H1 (cell line): ENCODE data around the gene SKIDA1. TPM values are rescaled to one million over a fixed set of nuclear protein-coding genes. Genes with fewer than 3 reads are reported as not detected.
"Not testable (repeated sequence)": the region's sequence is repeated elsewhere in the genome, so short reads cannot be mapped to it uniquely, and the experiment has no call there.

Experiments
- CTCF ChIA-PET: fragments of 300-600 bp; sonication (Branson Sonifier 250); formaldehyde crosslinking; loops from one replicate; lab custom pipeline; 2021; ENCODE audit not compliant: partially characterized antibody; lab: Charles Lee
- POLR2A ChIA-PET: fragments of 300-600 bp; sonication (Branson Sonifier 250); formaldehyde crosslinking; loops from one replicate; lab custom pipeline; 2021; ENCODE audit warnings: inconsistent platforms; ENCODE audit not compliant: partially characterized antibody; lab: Charles Lee
- DNase-seq, 2 experiments: peaks; one replicate each; pipeline versions ENCODE4 v3.0.0 to v3.0.0-alpha.2; 2010 to 2022; ENCODE audit warnings: low spot score in 2 of 2, low read depth in 1 of 2, mixed read lengths in 1 of 2
- FAIRE-seq: peaks from 2 replicates; lab custom pipeline; 2011; peaks lifted over from hg19 to GRCh38; lab: Jason Lieb, UNC
- H2AFZ ChIP-seq: 2 replicates; pipeline ENCODE4 v1.8.1; 2012; ENCODE audit warnings: low read length, inconsistent platforms
- H2AK5ac ChIP-seq: 2 replicates; pipeline ENCODE4 v1.6.1; 2013; ENCODE audit warnings: low read depth, low read length
- H2BK120ac ChIP-seq: replicated peaks from 2 replicates; pipeline ENCODE3; 2013; ENCODE audit warnings: low read depth, low read length, inconsistent platforms
- H2BK12ac ChIP-seq: 2 replicates; pipeline ENCODE4 v1.6.1; 2013; ENCODE audit warnings: low read depth, low read length
- H2BK15ac ChIP-seq: 2 replicates; pipeline ENCODE4 v1.6.1; 2013; ENCODE audit warnings: low read length
- H2BK20ac ChIP-seq: 2 replicates; pipeline ENCODE4 v1.6.1; 2013; ENCODE audit warnings: low read length
- H2BK5ac ChIP-seq: 2 replicates; pipeline ENCODE4 v1.6.1; 2013; ENCODE audit warnings: low read depth, low read length
- H3K14ac ChIP-seq: 2 replicates; pipeline ENCODE4 v1.6.1; 2013; ENCODE audit warnings: inconsistent platforms; ENCODE audit not compliant: insufficient read length
- H3K18ac ChIP-seq: 2 replicates; pipeline ENCODE4 v1.6.1; 2013; ENCODE audit warnings: low read length; ENCODE audit errors: extremely low read depth
- H3K23ac ChIP-seq: 2 replicates; pipeline ENCODE4 v1.6.1; 2013; ENCODE audit warnings: inconsistent platforms; ENCODE audit not compliant: insufficient read length
- H3K23me2 ChIP-seq: 2 replicates; pipeline ENCODE4 v1.6.1; 2013; ENCODE audit warnings: low read depth, low read length
- H3K27ac ChIP-seq: 2 replicates; pipeline ENCODE4 v1.6.1; 2011; ENCODE audit warnings: low read depth, low read length, inconsistent platforms
- H3K27me3 ChIP-seq, 4 experiments: replicated peaks in 1 of 4; 1 replicate in 1 of 4; 2 replicates in 3 of 4; pipeline versions ENCODE4 v1.6.1 to v1.8.1; 2011 to 2013; ENCODE audit warnings: low read length in 3 of 4, mild to moderate bottlenecking in 3 of 4, inconsistent platforms in 2 of 4, mixed read lengths in 2 of 4, moderate library complexity in 1 of 4; ENCODE audit not compliant: control insufficient read depth in 3 of 4, insufficient read depth in 3 of 4; ENCODE audit errors: extremely low read depth in 1 of 4
- H3K36me3 ChIP-seq, 4 experiments: 2 replicates each; pipeline versions ENCODE4 v1.6.1 to v1.8.1; 2011 to 2013; ENCODE audit warnings: mild to moderate bottlenecking in 4 of 4, low read length in 3 of 4, moderate library complexity in 2 of 4, control low read depth in 1 of 4, inconsistent platforms in 1 of 4; ENCODE audit not compliant: insufficient read depth in 4 of 4, control insufficient read depth in 2 of 4
- H3K4ac ChIP-seq: replicated peaks from 2 replicates; pipeline ENCODE3; 2013; ENCODE audit warnings: low read length, low read depth, mixed read lengths, inconsistent platforms; ENCODE audit not compliant: insufficient read length
- H3K4me1 ChIP-seq, 4 experiments: replicated peaks in 1 of 4; 1 replicate in 1 of 4; 2 replicates in 3 of 4; pipeline versions ENCODE4 v1.6.1 to v1.8.1; 2011 to 2013; ENCODE audit warnings: low read length in 3 of 4, inconsistent platforms in 2 of 4, mixed read lengths in 1 of 4; ENCODE audit not compliant: insufficient read depth in 4 of 4, control insufficient read depth in 3 of 4
- H3K4me2 ChIP-seq, 2 experiments: 2 replicates each; pipeline versions ENCODE4 v1.6.1 to v1.8.1; 2011 to 2013; ENCODE audit warnings: low read depth in 2 of 2, low read length in 2 of 2, control low read depth in 1 of 2, inconsistent platforms in 1 of 2, mild to moderate bottlenecking in 1 of 2; ENCODE audit not compliant: insufficient read depth in 1 of 2
- H3K4me3 ChIP-seq, 4 experiments: fragments of 200-600, 300-600 bp in 1 of 4; sonication (generic), shearing (Covaris generic), sonication (Bioruptor Twin) in 1 of 4; 2 replicates each; pipeline versions ENCODE4 v1.5.1 to v1.8.1; 2011 to 2016; ENCODE audit warnings: low read length in 4 of 4, low read depth in 3 of 4, control low read depth in 2 of 4, inconsistent platforms in 2 of 4, mild to moderate bottlenecking in 2 of 4, mixed read lengths in 1 of 4, moderate library complexity in 1 of 4; ENCODE audit not compliant: insufficient read depth in 2 of 4; ENCODE audit errors: extremely low read depth in 1 of 4
- H3K56ac ChIP-seq: replicated peaks from 2 replicates; pipeline ENCODE3; 2013; ENCODE audit warnings: low read depth, mild to moderate bottlenecking, mixed read lengths, low read length, inconsistent platforms; ENCODE audit not compliant: insufficient read length
- H3K79me1 ChIP-seq: 2 replicates; pipeline ENCODE4 v1.6.1; 2013; ENCODE audit warnings: low read depth, low read length, control low read depth
- H3K79me2 ChIP-seq, 2 experiments: 2 replicates each; pipeline versions ENCODE4 v1.6.1 to v1.8.1; 2012 to 2013; ENCODE audit warnings: low read length in 2 of 2, mild to moderate bottlenecking in 2 of 2, inconsistent platforms in 1 of 2; ENCODE audit not compliant: insufficient read depth in 2 of 2, control insufficient read depth in 1 of 2
- H3K9ac ChIP-seq, 4 experiments: replicated peaks in 1 of 4; 1 replicate in 1 of 4; 2 replicates in 3 of 4; pipeline versions ENCODE4 v1.6.1 to v1.8.1; 2011 to 2013; ENCODE audit warnings: low read depth in 3 of 4, low read length in 3 of 4, control low read depth in 2 of 4, mild to moderate bottlenecking in 2 of 4, moderate library complexity in 2 of 4, inconsistent platforms in 1 of 4; ENCODE audit errors: extremely low read depth in 1 of 4
- H3K9me3 ChIP-seq, 2 experiments: 2 replicates each; pipeline versions ENCODE4 v1.6.1 to v1.8.1; 2012 to 2013; ENCODE audit warnings: mild to moderate bottlenecking in 2 of 2, moderate library complexity in 2 of 2, control low read depth in 1 of 2, inconsistent platforms in 1 of 2, low read depth in 1 of 2, low read length in 1 of 2, mixed read lengths in 1 of 2; ENCODE audit not compliant: insufficient read depth in 2 of 2
- H4K20me1 ChIP-seq, 2 experiments: replicated peaks in 1 of 2; 2 replicates each; pipeline versions ENCODE3 to v1.8.1; 2011 to 2013; ENCODE audit warnings: inconsistent platforms in 2 of 2, low read length in 2 of 2, mild to moderate bottlenecking in 1 of 2; ENCODE audit not compliant: insufficient read depth in 2 of 2, control insufficient read depth in 1 of 2
- H4K5ac ChIP-seq: 2 replicates; pipeline ENCODE4 v1.6.1; 2013; ENCODE audit warnings: low read length, low read depth, mixed read lengths, inconsistent platforms; ENCODE audit not compliant: insufficient read length
- H4K8ac ChIP-seq: 2 replicates; pipeline ENCODE4 v1.8.0; 2013; ENCODE audit warnings: mild to moderate bottlenecking, moderate library complexity, low read length, inconsistent platforms; ENCODE audit not compliant: insufficient read depth; ENCODE audit errors: extremely low read depth
- H4K91ac ChIP-seq: replicated peaks from 2 replicates; pipeline ENCODE3; 2013; ENCODE audit warnings: low read length, mixed read lengths, inconsistent platforms; ENCODE audit not compliant: insufficient read length
- ASH2L ChIP-seq: fragments of 200-600, 300-600 bp; sonication (generic); IDR thresholded peaks from one replicate; pipeline ENCODE4 v1.7.1; 2017; ENCODE audit warnings: low read length
- RXRA ChIP-seq: IDR thresholded peaks from 2 replicates; pipeline ENCODE4 v1.6.1; 2011; ENCODE audit warnings: low read depth, mild to moderate bottlenecking, low read length, moderate library complexity; ENCODE audit not compliant: insufficient read depth
- SIX5 ChIP-seq: IDR thresholded peaks from 2 replicates; pipeline ENCODE4 v1.6.1; 2011; ENCODE audit warnings: mild to moderate bottlenecking, low read depth, low read length
- SUZ12 ChIP-seq: fragments of 200-600 bp; sonication (generic); IDR thresholded peaks from 2 replicates; pipeline ENCODE4 v1.6.1; 2012; ENCODE audit warnings: mild to moderate bottlenecking, inconsistent platforms, low read length, moderate library complexity, mixed read lengths
- WGBS, 2 experiments: shearing (Covaris generic) in 1 of 2; methylation state at CpG; one replicate each; pipeline versions ENCODE4 v1.1.6 to v1.1.7; 2013 to 2015; ENCODE audit warnings: low lambda C conversion rate in 2 of 2, mixed read lengths in 2 of 2, inconsistent platforms in 1 of 2, low coverage in 1 of 2, missing lambda C conversion rate in 1 of 2; ENCODE audit not compliant: insufficient replicate concordance in 2 of 2, insufficient coverage in 1 of 2, insufficient read length in 1 of 2; ENCODE audit errors: extremely low coverage in 1 of 2, missing lambda C conversion rate in 1 of 2; 5-methylcytosine and 5-hydroxymethylcytosine counted together
- polyA plus RNA-seq, 7 experiments: library from polyadenylated mRNA; depleted of rRNA in 3 of 7; stranded (reverse) in 5 of 7; unstranded in 2 of 7; fragments of >200 nt in 5 of 7; fragments of 200-250 nt in 2 of 7; gene quantifications; 1 replicate in 5 of 7; 2 replicates in 1 of 7; 4 replicates in 1 of 7; pipeline versions ENCODE4 v1.2.1 to v1.2.3, GENCODE V29; 2011 to 2013; ENCODE audit warnings: missing spikeins in 2 of 7, mixed read lengths in 2 of 7
- total RNA-seq: library from RNA; stranded (reverse); fragmentation: NEBNext Ultra II Directional; extraction: Animal tissue kit (Norgen Biotek cat#: 25700); gene quantifications from 2 replicates; pipeline ENCODE4 v1.2.1, GENCODE V29; 2021

SKIDA1 gene
- total and polyA plus RNA-seq, 2 of the 8 experiments (the other 6 are each of a cell fraction or from before 2014, with no cell fraction given), result 1.5 to 8.0 TPM

- TF ChIP-seq SUZ12 (no peak), RXRA (no peak), ASH2L (no peak), SIX5 (no peak)
Observed at GRCh38 chr10:21547246-21547645, 21.8 kb upstream of the SKIDA1 start (continued).

GRCh38 chr10:21540701-21541100 lies 15.2 kb upstream of the SKIDA1 start:
- H2AFZ ChIP-seq, H3K27me3 ChIP-seq, H3K79me1 ChIP-seq, H3K4me1 ChIP-seq, H3K14ac ChIP-seq, H4K20me1 ChIP-seq, H2AK5ac ChIP-seq, H2BK12ac ChIP-seq, H3K4me2 ChIP-seq, H3K23me2 ChIP-seq, H2BK120ac ChIP-seq, H2BK20ac ChIP-seq, H3K4me3 ChIP-seq, H3K9ac ChIP-seq, H3K56ac ChIP-seq, H4K8ac ChIP-seq, H3K18ac ChIP-seq, H4K5ac ChIP-seq, H3K4ac ChIP-seq, H3K9me3 ChIP-seq, H4K91ac ChIP-seq, H3K23ac ChIP-seq, H2BK15ac ChIP-seq, H2BK5ac ChIP-seq, FAIRE-seq, H3K27ac ChIP-seq: not testable (repeated sequence)
- ChIA-PET POLR2A (interaction anchor here (0.6 to 2.0 kb wide), 4 partner anchors 9 to 217 kb away, joined by 3 to 10 read pairs (median 4); no protein-coding TSS in a partner anchor), CTCF (interaction anchor here (0.6 to 2.5 kb wide), 8 partner anchors 7 to 261 kb away, joined by 3 to 7 read pairs (median 4); no protein-coding TSS in a partner anchor)
- WGBS, 2 experiments, result 88% methylated on average over 4 of the region's 4 CpGs; no CpG with 5 or more reads in 1 of the 2 experiments
- peaks cover 9 to 85% of the 10 kb centered on the region in 2 experiments; a peak in 3 of 4 replicates for H3K79me2 ChIP-seq
- DNase-seq, result peak in 1 of 2 experiments; percentile 19
- H3K36me3 ChIP-seq, result peaks cover 23 to 86% (median 51%) of the 10 kb centered on the region in 4 experiments
